ENCODE data around the gene TGFBR2.

TGFBR2 gene

DNA sequence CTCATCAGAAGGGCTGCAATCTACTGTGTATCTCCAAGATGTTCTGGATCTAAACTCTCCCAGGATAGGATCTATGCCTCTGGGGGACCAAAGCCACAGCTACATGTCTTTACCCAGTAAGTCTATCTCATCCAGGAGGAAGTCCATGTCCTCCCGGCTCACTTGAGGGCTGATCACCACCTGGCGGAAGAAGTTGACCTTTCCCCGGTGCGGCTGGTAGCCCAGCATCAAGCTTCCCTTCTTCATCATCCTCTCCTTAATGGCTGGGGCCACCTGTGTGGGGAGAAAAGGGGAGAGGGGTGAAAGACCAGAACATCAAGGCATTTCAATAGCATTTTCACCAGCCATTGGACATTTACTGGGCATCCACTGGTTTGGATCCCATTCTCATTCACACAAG lies 121.7 kb downstream of the TGFBR2 start:
- FAIRE-seq: no peak

DNA sequence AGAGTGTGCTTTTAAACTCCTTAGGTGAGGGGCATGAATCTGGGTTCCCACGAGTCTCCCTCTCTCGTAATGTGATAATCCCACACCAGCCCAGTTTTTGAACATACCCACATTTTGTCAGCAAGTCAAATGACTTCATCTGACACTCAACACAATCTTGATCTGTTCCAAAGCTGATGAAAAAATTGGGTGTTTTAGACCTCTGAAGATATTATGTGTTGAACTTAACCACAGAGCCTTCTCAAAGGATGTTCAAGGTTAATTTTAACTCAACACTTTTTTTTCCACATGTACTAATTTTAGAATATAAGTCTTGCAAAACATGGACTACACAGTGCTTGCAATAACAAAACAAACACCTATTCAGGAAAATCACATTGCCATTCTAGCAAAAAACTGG lies 123.1 kb downstream of the TGFBR2 start:
- no peak for FAIRE-seq

DNA sequence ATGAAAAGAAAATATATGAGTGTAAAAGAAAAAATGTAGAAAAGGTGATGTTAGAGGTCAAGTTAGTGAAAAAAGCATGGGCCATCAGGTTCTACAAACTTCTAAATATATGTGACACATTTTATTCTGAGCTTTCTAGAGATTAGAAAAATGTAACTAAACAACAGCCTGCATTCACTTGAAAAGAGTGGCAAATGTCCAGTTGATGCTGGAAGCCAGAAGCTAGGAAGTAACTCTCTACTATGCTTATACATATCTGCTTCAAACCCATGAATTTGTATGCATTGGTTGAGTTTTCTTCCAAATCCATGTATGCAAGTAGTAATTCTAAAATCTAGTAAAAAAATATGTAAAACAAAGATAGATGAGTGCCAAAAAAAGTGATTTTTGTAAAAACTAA lies 123.5 kb downstream of the TGFBR2 start:
- FAIRE-seq: no peak

DNA sequence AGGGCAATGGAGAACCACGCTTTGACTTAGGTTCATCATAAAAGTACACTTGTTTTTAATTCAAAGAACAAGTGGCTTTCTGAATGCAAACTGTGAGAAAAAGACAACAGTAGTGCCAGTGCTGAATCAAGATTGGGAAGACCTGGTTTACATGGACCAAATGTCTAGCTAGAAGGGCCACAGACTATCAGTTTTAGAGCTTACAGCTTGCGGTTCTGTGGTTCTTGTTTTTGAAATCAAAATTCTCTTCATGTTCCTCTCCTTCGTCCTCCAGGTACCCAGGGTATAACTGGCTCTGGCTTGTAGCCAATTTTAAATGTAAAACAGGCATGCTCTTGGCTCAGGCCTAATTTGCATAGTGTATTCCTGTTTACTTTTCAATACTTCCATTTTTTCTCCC lies 124.6 kb downstream of the TGFBR2 start:
- no peak for FAIRE-seq

DNA sequence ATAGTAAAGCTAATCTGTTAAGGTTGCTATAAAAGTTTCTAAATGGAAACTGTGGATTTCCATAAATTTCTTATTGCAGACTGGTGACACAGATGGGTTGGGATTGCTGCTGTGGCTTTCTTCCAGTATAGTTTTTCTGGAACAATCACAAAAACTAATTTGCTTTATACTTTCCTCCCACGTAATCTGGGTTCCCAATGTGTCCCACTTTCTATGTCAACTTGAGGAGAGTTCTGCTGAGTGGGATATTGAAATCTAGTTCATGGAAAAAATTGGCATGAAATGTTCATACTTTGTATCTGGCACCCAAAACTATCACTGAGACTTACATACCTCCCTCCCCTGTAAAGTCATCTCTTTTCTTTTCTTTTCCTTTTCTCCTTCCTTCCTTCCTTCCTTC lies 126.8 kb downstream of the TGFBR2 start:
- no peak for FAIRE-seq

DNA sequence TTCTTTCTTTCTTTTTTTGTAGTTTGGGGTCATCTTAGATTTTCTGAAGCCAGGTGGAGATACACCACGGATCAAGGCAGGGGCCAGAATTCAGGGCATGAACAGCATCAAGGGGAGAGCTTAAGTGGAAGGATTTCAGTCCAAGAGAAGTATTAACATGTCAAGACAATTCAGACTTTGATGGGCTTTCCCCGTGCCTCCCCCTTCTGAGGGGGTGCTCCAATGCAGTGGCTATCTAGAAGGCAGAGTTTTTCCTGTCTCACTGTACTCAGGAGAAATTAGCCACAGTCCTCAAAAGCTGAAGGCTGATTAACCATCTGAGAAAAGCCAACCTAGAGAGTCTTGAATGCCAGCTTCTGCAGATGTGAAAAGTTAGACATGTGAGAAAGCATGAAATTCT lies 127.3 kb downstream of the TGFBR2 start:
- no peak for FAIRE-seq

DNA sequence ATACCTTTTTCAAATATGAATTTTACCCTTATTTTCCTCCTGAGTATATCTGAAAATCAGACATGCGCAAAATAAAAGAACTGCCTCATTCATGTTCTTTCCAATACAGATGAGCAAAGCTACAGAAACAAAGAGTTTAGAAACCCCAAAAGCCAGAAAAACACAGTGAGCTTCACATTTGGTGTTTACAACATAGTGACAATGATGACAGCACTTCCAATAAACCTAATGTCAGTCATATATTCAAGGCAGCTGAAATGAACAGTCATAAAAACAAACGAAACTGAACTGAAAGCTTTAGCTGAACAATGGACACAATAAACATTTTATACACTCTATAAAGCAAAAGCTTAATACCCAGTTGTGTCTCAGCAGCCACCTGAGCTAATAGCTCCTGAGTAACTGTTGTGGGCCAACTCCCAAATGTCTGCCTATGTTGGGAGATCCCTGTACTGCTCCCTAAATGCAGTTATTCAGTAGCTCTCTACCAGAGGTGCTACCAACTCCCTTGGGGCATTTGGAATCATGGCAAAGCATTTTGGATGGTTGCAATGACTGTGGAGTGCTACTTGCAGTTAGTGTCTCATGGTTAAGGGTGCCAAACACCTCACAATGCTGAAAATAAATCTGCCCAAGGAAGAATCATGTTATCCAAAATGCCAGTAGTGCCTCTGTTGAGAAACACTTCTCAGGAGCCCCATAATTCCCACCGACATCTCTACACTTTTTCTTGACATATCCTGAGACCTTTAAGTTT lies 131.5 kb downstream of the TGFBR2 start:
- no peak for FAIRE-seq

DNA sequence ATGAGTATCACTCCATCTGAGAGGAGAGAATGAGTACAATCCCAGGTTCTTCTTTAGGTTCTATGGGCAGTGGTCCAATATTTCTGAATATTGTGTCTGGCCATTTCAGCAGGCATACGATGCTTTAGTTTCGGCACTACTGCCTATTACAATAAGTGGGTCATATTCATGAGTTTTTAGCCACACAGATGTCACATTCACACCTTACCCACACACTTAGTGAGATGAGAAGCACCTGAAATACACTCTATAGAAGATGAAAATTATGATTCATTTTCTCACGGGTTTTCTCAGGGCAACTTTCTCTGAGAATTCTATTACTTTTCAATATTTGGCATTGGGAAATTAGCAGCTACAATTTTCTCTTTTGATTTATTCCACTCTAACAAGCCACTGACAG lies 132.2 kb downstream of the TGFBR2 start:
- no peak for FAIRE-seq

DNA sequence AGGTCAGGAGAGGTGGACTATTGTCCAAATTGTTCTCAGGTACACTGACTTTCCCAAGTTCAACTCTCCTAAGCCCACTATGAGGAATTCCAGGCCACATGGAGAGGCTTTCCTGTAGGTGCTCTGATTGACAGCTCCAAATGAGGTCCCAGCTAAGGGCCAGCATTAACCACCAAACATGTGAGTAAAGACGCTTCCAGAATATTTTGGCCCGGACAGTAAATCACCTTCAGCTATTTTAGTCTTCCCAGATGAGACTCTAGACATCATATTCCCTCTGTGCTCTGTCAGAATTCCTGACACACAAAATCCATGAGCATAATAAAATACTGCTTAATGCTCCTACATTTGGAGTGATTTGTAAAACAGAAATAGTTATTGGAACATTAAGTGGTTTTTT lies 135.5 kb downstream of the TGFBR2 start:
- FAIRE-seq: no peak

DNA sequence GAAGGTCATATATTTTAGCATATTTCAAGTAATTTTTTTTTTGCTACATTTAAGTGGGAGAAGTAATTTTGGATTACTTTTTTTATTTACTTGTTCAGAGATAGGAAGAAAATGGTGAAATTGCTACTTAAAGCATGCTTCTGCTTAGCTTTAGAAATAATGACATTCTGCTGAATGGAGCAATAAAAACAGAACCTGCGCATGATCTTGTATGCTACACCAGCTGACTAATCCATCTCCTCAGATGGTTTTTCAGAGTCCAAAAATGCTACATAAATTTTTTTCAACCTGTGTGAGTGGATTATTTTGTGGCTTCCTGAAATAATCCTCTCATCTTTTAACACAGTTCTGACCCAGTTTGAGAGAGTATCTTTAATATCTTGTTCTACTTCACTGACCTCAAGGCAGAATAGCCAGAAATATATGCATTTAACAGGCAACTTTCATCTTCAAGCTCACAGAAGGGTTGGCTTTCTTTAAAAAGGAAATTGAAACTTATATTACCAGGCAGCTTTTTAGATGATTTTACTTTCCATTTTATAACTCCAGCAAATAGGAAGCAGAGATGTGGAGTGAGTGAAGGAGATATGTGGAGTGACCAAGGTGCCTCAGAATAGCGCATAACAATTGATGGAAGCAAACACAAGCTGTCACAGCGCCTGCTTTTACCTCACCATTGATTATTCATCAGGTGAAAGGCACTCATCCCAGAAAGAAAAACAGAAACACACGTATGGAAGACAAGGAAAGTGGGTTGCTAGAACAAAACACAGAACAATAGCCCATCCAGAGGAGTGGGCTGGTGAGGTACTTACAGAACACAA lies 136.6 kb downstream of the TGFBR2 start:
- FAIRE-seq: no peak
